OCI-LY7 (cell line): ENCODE results near the gene MAPK14. TPM values are rescaled to one million over a fixed set of nuclear protein-coding genes. Genes with fewer than 3 reads are reported as not detected.

Source experiments
- BruUV-seq: library from RNA; stranded (reverse); fragments of 400-500 nt; replicated peaks from 2 replicates; lab custom pipeline; 2021; lab: Mats Ljungman, UMichigan
- CTCF ChIA-PET: fragments of 300-600 bp; sonication (Branson Sonifier 250); formaldehyde crosslinking; loops from one replicate; lab custom pipeline; 2022; ENCODE audit warnings: antibody characterized with exemption; ENCODE audit not compliant: unreplicated experiment; lab: Charles Lee
- POLR2A ChIA-PET: fragments of 300-600 bp; sonication (Branson Sonifier 250); formaldehyde crosslinking; loops from one replicate; lab custom pipeline; 2022; ENCODE audit warnings: antibody characterized with exemption; lab: Charles Lee
- DNase-seq: peaks from one replicate; pipeline ENCODE4 v3.0.0-alpha.2; 2015; ENCODE audit warnings: low spot score
- H2AFZ ChIP-seq: fragments of 200-600 bp; sonication (generic), shearing (Covaris generic); 2 replicates; pipeline ENCODE4 v1.6.1; 2014; ENCODE audit warnings: mild to moderate bottlenecking, antibody characterized with exemption, low read length, moderate library complexity
- H3K27ac ChIP-seq: fragments of 200-600 bp; sonication (generic); 2 replicates; pipeline ENCODE4 v1.5.1; 2014; ENCODE audit warnings: mixed run types, low read depth, mild to moderate bottlenecking, moderate library complexity, low read length, inconsistent platforms; ENCODE audit not compliant: poor library complexity, severe bottlenecking
- H3K36me3 ChIP-seq: fragments of 200-600 bp; sonication (generic); 2 replicates; pipeline ENCODE4 v1.6.1; 2014; ENCODE audit warnings: mild to moderate bottlenecking, antibody characterized with exemption, low read length, moderate library complexity, mixed read lengths; ENCODE audit not compliant: insufficient read depth
- H3K4me1 ChIP-seq: fragments of 200-600 bp; sonication (generic); 2 replicates; pipeline ENCODE4 v1.5.1; 2014; ENCODE audit warnings: mild to moderate bottlenecking, low read length; ENCODE audit not compliant: insufficient read depth, poor library complexity, severe bottlenecking
- H3K4me2 ChIP-seq: fragments of 200-600 bp; sonication (generic); 2 replicates; pipeline ENCODE4 v1.6.1; 2014; ENCODE audit warnings: mild to moderate bottlenecking, low read length
- H3K4me3 ChIP-seq: fragments of 200-600 bp; sonication (generic); 2 replicates; pipeline ENCODE4 v1.5.1; 2014; ENCODE audit warnings: mild to moderate bottlenecking, low read depth, low read length; ENCODE audit not compliant: poor library complexity, severe bottlenecking
- H3K79me2 ChIP-seq: fragments of 200-600 bp; sonication (generic); 2 replicates; pipeline ENCODE4 v1.6.1; 2016; ENCODE audit warnings: low read depth, mild to moderate bottlenecking, low read length, moderate library complexity, mixed read lengths; ENCODE audit not compliant: insufficient read depth
- H3K9me2 ChIP-seq: fragments of 200-600 bp; sonication (generic); 2 replicates; pipeline ENCODE4 v1.6.1; 2016; ENCODE audit warnings: mild to moderate bottlenecking, low read length, mixed read lengths; ENCODE audit not compliant: insufficient read depth
- H3K9me3 ChIP-seq: fragments of 200-600 bp; sonication (generic); 2 replicates; pipeline ENCODE4 v1.6.1; 2014; ENCODE audit warnings: mild to moderate bottlenecking, mixed run types, low read length, mixed read lengths
- H4K20me1 ChIP-seq: fragments of 200-600 bp; sonication (generic); 2 replicates; pipeline ENCODE4 v1.6.1; 2014; ENCODE audit warnings: mild to moderate bottlenecking, antibody characterized with exemption, low read length, moderate library complexity, mixed read lengths; ENCODE audit not compliant: insufficient read depth
- EZH2phosphoT487 ChIP-seq: fragments of 200-600 bp; sonication (generic); IDR thresholded peaks from 2 replicates; pipeline ENCODE4 v1.6.1; 2018; ENCODE audit warnings: low read depth, borderline replicate concordance, mild to moderate bottlenecking, mixed run types, antibody characterized with exemption, low read length, moderate library complexity, mixed read lengths
- intact Hi-C: fragments of 100-400 bp; cut with micrococcal nuclease; formaldehyde crosslinking; loops from one replicate; pipeline ENCODE4 v1.10.0; 2022; ENCODE audit not compliant: unreplicated experiment
- total RNA-seq, 2 experiments: library from RNA; depleted of rRNA in 1 of 2; stranded (reverse); fragments of >200 nt in 1 of 2; shearing (Covaris generic) in 1 of 2; gene quantifications; 2 replicates each; pipeline ENCODE4 v1.2.3, GENCODE V29; 2014 to 2022
- TF ChIP-seq, protein P1 (sequence below): fragments of 200-600 bp; sonication (generic); conservative IDR thresholded peaks from 2 replicates; pipeline ENCODE4 v1.5.1; 2014; ENCODE audit warnings: mild to moderate bottlenecking, antibody characterized with exemption, low read length, moderate library complexity, mixed read lengths

Gene MAPK14
- total RNA-seq, 2 experiments from 2014 or later: 38.7 to 43.1 TPM

DNA sequence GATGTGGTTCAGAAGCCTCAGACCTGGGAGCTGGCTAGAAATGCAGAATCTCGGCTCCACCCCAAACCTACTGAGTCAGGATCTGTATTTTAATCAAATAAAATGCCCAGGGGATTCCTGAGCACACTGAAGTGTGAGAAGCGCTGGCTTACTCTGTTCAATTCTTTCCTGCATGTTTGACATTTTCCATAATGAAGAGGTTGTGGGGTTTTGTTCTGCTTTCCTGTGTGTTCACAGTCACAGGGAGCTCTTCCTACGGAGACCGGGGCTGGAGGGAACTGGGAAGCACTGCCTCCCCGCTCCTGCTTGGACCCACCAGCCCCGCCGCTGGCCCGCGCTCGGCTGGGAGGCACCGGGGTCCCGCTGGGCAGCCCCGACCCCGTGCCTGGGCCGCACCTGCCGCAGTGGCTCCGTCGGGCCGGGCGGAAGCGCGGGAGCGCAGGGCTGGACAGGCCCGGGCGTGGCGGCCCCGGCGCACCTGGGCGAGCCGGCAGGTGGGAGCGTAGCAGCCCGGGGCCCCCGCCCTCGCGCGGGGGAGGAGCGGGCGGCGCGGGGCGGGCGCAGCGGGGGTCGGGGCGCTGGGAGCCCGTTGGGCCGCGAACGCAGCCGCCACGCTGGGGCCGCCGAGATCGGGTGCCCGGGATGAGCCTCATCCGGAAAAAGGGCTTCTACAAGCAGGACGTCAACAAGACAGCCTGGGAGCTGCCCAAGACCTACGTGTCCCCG is 102.5 kb downstream of the MAPK14 start, which contains the start of gene MAPK13:
MAPK13 (plus strand) TSS at position 573 of the 726 bp plus-strand sequence; CDS start at position 643, 70 bp downstream.
- peak within 1 kb of the TSS; percentile 29; the same call in 1 of the 2 replicates for H3K4me2 ChIP-seq
- peaks cover 17% of the 10 kb centered on the region for H3K4me1 ChIP-seq
- no peak within 1 kb of the TSS for H3K4me3 ChIP-seq
- H3K9me2 ChIP-seq: no peaks in the 10 kb centered on the region
- DNase-seq: no peak
- no peaks in the 10 kb centered on the region for H3K9me3 ChIP-seq
- H3K79me2 ChIP-seq: no peaks in the 10 kb centered on the region
- intact Hi-C loops: no loop called here
- BruUV-seq: no TSS peak
- no peaks in the 10 kb centered on the region for H3K36me3 ChIP-seq
- ChIA-PET CTCF (interaction anchor here (0.6 kb wide), 1 partner anchor 8 kb away, joined by 3 read pairs; no protein-coding TSS in a partner anchor), POLR2A (interaction anchor here (0.6 kb wide), 1 partner anchor 34 kb away, joined by 3 read pairs; no protein-coding TSS in a partner anchor)
- no peak for TF ChIP-seq EZH2phosphoT487
- TF ChIP-seq, protein P1, sequence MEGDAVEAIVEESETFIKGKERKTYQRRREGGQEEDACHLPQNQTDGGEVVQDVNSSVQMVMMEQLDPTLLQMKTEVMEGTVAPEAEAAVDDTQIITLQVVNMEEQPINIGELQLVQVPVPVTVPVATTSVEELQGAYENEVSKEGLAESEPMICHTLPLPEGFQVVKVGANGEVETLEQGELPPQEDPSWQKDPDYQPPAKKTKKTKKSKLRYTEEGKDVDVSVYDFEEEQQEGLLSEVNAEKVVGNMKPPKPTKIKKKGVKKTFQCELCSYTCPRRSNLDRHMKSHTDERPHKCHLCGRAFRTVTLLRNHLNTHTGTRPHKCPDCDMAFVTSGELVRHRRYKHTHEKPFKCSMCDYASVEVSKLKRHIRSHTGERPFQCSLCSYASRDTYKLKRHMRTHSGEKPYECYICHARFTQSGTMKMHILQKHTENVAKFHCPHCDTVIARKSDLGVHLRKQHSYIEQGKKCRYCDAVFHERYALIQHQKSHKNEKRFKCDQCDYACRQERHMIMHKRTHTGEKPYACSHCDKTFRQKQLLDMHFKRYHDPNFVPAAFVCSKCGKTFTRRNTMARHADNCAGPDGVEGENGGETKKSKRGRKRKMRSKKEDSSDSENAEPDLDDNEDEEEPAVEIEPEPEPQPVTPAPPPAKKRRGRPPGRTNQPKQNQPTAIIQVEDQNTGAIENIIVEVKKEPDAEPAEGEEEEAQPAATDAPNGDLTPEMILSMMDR: no peak
- H2AFZ ChIP-seq: peak within 1 kb of the TSS; percentile 75
- no peaks in the 10 kb centered on the region for H4K20me1 ChIP-seq
- no peak within 1 kb of the TSS for H3K27ac ChIP-seq

DNA sequence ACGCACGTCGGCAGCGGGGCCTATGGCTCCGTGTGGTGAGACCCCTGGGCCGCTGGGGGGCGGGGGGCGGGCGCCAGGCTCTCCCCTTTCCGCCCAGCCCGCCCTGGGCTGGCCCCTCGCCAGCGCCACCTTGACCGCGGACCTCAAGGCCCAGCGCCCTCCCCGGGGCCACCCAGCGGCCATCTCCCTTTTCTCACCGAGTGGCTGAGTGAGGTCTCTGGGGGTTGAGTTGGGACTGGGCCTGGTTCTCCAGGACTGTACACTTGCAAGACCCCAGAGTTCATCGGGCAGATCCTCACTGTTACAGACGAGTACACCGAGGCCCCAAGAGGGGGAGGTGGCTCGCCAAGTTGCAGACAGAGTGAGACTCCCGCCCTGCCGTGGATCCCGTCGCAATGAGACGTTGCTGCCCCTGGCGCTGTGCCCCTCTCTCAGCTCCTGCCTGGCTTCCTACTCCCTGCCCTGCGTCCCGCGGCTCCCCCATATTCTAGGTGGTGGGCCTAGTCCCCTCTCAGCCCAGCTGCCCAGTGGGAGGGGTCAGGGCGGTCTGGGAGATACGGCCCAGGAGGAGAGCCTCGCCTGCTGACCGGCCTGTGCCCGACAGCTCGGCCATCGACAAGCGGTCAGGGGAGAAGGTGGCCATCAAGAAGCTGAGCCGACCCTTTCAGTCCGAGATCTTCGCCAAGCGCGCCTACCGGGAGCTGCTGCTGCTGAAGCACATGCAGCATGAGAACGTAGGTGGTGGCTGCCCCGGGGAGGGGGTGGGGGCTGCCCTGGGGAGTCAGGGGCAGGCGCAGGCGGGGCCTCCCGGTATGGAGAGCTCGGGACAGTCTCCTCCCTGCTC is 103.3 kb downstream of the MAPK14 start:
- no TSS peak for BruUV-seq
- intact Hi-C loops: no loop called here
- Histone ChIP-seq H3K4me1 (peaks cover 19% of the 10 kb centered on the region), H3K9me3 (no peaks in the 10 kb centered on the region), H3K27ac (no peak overlapping the region), H3K79me2 (no peaks in the 10 kb centered on the region), H3K9me2 (no peaks in the 10 kb centered on the region), H3K36me3 (no peaks in the 10 kb centered on the region), H3K4me3 (no peak overlapping the region), H2AFZ (peak overlapping the region; percentile 75), H3K4me2 (peak overlapping the region; percentile 29; the same call in 1 of the 2 replicates), H4K20me1 (no peaks in the 10 kb centered on the region)
- no peak for TF ChIP-seq EZH2phosphoT487
- ChIA-PET POLR2A (interaction anchor here (0.6 to 1.5 kb wide), 4 partner anchors 10 to 33 kb away, joined by 3 to 9 read pairs (median 3); no protein-coding TSS in a partner anchor), CTCF (interaction anchor here (0.6 kb wide), 1 partner anchor 9 kb away, joined by 3 read pairs; no protein-coding TSS in a partner anchor)
- no peak for DNase-seq
